Epithelial cell of esophagus (primary cell): ENCODE measurements around the gene UCP2.

Source experiments
- DNase-seq: peaks from one replicate; pipeline ENCODE4 v3.0.0; 2010; ENCODE audit warnings: low read depth
- H3K4me3 ChIP-seq: 2 replicates; pipeline ENCODE4 v1.5.1; 2011; ENCODE audit warnings: mild to moderate bottlenecking, low read length, control low read depth
- TF ChIP-seq, protein P1 (sequence below): IDR thresholded peaks from 2 replicates; pipeline ENCODE4 v1.5.1; 2011; ENCODE audit warnings: low read depth, mild to moderate bottlenecking, low read length, control low read depth, inconsistent platforms; ENCODE audit not compliant: insufficient read depth; ENCODE audit errors: missing control alignments

The UCP2 gene, protein sequence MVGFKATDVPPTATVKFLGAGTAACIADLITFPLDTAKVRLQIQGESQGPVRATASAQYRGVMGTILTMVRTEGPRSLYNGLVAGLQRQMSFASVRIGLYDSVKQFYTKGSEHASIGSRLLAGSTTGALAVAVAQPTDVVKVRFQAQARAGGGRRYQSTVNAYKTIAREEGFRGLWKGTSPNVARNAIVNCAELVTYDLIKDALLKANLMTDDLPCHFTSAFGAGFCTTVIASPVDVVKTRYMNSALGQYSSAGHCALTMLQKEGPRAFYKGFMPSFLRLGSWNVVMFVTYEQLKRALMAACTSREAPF

DNA sequence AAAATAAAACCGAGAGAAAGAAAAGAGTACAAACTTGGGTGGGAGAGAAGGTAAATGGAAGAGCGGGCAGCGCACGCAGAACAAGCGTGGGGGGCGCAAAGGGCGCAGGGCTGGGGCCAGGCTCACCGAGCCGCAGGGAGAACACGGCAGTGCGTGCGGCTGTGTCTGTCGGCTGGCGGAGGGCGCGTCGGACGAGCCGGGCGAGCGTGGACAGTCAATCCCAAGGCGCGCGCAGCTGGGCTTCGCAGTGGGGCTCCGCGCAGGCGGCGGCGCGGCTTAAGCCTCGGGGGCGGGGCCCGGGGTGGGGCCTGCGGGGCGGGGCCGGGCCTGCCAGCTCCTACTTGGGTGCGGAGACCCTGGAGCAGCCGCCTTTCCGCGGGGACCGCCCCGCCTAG is at the start of gene UCP2:
Gene UCP2, minus strand, starts transcription at position 249 of the 395 bp plus-strand sequence. CDS start 4,465 bp downstream, outside the sequence.
- H3K4me3 ChIP-seq = peak within 1 kb of the TSS; percentile 59
- peak; percentile 78 for DNase-seq
- TF ChIP-seq, protein P1, sequence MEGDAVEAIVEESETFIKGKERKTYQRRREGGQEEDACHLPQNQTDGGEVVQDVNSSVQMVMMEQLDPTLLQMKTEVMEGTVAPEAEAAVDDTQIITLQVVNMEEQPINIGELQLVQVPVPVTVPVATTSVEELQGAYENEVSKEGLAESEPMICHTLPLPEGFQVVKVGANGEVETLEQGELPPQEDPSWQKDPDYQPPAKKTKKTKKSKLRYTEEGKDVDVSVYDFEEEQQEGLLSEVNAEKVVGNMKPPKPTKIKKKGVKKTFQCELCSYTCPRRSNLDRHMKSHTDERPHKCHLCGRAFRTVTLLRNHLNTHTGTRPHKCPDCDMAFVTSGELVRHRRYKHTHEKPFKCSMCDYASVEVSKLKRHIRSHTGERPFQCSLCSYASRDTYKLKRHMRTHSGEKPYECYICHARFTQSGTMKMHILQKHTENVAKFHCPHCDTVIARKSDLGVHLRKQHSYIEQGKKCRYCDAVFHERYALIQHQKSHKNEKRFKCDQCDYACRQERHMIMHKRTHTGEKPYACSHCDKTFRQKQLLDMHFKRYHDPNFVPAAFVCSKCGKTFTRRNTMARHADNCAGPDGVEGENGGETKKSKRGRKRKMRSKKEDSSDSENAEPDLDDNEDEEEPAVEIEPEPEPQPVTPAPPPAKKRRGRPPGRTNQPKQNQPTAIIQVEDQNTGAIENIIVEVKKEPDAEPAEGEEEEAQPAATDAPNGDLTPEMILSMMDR = no peak

DNA sequence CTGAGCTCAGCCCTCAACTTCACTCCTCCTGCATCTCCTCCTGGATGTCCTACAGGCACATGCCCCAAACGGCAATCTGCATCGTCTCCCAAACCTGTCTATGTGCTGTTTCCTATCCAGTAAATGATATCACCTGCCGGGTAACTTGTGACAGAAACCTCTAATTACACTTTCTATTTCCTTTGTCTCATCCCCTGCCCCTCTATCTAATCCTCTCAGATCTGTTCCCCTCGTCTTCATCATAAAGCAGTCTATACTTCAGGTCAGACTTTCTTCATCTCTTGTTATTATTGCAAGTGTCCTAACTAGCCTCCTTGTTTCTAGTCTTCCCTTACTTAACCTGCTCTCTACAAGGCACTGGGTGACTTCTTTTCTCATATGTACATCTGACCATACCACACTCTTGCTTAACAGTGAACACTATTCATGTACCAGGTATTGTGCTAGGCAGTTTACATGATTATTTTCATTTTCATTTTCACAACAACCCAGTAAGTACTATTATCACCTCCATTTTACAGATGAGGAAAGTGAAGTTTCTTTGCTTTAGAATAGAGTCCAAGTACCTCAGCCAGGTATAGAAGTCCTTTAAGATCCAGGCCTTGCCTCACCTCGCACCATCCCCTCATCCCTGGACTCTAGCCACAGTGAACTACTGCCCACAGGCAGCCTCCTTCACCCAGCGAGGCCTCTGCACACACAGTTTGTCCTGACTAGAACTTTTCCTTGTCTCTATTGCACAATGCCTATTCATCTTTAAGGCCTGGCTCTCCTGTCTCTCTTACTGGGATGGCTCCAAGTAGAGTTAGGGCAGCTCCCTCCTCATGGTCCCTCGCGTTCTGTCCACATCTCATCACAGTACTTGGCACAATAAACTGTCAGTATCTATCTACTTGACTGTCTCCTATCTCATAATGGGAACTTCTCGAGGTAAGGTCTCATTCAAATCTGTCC is 48.4 kb upstream of the UCP2 start:
- no peak overlapping the region for H3K4me3 ChIP-seq
- DNase-seq = no peak
- TF ChIP-seq, protein P1 = no peak

DNA sequence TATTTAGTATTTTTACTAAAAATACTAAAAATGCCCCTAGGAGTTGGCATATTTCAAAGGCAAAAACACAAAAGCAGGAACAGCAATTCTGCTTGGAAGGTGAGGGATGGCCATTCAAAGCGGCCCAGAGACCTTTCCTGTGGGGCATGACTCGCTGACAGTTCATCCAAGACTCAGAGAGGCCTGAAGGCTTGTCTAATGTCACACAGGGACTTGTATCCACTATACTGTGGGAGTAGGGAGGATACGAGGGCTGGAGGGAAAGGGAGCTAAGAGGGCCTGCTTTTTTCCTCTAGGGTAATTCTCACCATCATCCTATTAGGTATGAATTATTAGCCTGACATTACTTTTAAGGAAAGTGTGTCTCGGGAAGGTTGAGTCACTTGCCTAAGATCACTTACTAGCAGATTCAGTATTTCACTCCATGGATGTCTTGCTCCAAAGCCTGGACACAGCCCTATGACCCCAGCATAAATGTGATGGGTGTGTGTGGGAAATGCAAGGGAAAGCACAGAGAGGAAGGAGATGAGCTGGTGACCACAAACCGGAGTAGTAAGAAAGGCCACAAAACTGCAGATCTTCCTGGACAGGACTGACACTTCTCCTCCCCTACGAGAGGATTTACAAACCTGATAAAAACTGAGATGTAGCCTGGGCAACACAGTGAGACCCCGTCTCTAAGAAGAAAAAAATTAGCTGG is 43.0 kb upstream of the UCP2 start:
- TF ChIP-seq, protein P1 = no peak
- DNase-seq = peak; percentile 68
- H3K4me3 ChIP-seq = no peak overlapping the region

DNA sequence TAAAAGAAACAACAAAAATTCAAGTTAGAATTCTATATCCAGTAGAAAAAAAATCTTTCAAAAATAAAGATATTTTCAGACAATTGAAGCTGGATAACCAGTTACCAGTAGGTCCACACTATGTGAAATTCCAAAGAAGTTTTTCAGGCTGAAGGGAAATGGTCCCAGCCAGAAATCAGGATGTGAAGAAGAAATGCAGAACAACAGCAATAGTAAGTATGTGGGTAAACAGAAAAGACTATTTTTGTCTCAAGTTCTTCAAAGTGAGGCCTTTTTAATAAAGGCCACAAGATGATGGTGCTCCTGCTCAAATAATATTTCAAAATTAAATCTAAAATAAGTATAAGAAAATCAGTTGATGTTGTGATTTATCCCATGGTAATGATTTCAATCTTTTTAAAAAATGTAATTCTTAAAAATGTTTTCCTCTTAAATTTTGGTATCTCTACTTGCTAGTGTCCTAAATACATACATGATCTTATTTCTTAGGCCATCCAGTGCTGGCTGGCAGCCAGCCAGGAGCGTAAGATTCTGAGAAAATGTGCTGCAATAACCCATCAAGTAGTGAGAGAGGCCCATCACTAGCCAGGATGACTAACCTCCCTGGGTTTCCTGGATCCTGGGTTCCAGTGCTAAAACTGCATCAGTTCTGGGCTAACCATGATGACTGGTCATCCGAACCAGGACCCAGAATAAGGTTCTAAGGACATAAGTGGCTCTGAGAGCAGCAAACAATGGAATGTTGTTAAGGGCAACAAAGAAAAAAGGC is 41.8 kb upstream of the UCP2 start:
- H3K4me3 ChIP-seq = no peak overlapping the region
- DNase-seq = peak; percentile 75
- TF ChIP-seq, protein P1 = no peak

DNA sequence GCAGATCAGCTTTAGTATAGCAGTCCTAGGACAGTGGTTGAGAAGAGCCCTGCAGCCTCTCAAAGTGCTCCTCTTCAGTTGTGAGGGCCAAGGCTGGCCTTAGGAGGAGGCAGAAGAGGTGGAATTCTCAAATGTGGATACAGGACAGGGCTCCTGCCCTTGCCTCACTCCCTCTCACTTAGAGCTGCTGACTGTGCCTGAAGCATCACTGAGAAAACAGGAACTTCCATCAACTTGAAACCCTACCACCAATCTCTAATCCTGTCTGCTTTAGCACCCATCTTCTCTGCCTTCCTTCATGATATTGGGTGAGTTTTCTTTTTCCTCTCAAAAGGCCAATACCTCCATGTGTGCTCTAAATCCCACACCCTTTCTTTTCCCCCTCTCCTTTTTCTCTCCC is 40.6 kb upstream of the UCP2 start:
- no peak overlapping the region for H3K4me3 ChIP-seq
- TF ChIP-seq, protein P1 = no peak
- DNase-seq = no peak

DNA sequence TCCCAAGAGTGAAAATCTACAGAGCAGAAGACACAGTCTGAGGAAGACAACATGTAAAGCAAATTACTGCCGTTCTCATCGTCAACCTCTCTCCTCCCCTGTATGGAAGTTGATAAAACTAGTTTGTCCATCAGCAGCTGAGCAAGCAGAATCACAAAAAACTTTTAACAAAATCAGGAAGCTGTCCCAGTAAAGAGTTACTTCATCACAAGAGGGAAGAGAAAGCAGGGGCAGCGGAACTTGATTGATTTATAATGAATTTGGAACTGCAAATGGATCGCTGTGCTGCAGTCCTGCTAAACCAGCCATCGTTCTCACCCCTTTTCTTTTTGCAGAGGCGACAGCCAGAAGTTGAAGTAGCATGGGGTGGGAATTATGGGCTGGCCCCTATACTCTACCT is 39.9 kb upstream of the UCP2 start:
- DNase-seq = no peak
- TF ChIP-seq, protein P1 = no peak
- H3K4me3 ChIP-seq = no peak overlapping the region
